Measurements from ENCODE around the gene BABAM2. TPM values are rescaled to one million over a fixed set of nuclear protein-coding genes. Genes with fewer than 3 reads are reported as not detected.

Gene BABAM2
- total RNA-seq, 1 donor from 2014 or later = 58.9 TPM

GRCh38 chr2:28286678-28287077, 396.1 kb downstream of the BABAM2 start:
- Histone ChIP-seq H3K27ac (replicated peaks) (no peak overlapping the region), H3K4me3 (no peak overlapping the region), H3K9me3 (replicated peaks) (no peaks in the 10 kb centered on the region), H3K4me1 (peaks cover 10% of the 10 kb centered on the region), H3K27me3 (ENCODE audit: low read depth) (no peaks in the 10 kb centered on the region), H3K36me3 (no peaks in the 10 kb centered on the region)
- intact Hi-C loops (cut with micrococcal nuclease) = no loop called here
- no peak for DNase-seq
- TF ChIP-seq CTCF (IDR thresholded peaks at IDR 0.05; ENCODE audit: borderline replicate concordance) = no peak

- H3K4me3 ChIP-seq = no peak overlapping the region
- no peak overlapping the region for H3K27ac ChIP-seq (replicated peaks)
- no peaks in the 10 kb centered on the region for H3K27me3 ChIP-seq (ENCODE audit: low read depth)
- H3K36me3 ChIP-seq = no peaks in the 10 kb centered on the region
- no peak for DNase-seq
- no peak for TF ChIP-seq CTCF (IDR thresholded peaks at IDR 0.05; ENCODE audit: borderline replicate concordance)
- no peaks in the 10 kb centered on the region for H3K9me3 ChIP-seq (replicated peaks)
- intact Hi-C loops (cut with micrococcal nuclease) = no loop called here
- peaks cover 10% of the 10 kb centered on the region for H3K4me1 ChIP-seq
These were observed 396.9 kb downstream of the BABAM2 start for GRCh38 chr2:28287256-28287915.

- Histone ChIP-seq H3K36me3 (no peaks in the 10 kb centered on the region), H3K9me3 (replicated peaks) (no peaks in the 10 kb centered on the region), H3K4me3 (no peak overlapping the region), H3K4me1 (peaks cover 10% of the 10 kb centered on the region), H3K27ac (replicated peaks) (no peak overlapping the region), H3K27me3 (ENCODE audit: low read depth) (no peaks in the 10 kb centered on the region)
- DNase-seq = no peak
- intact Hi-C loops (cut with micrococcal nuclease) = no loop called here
- TF ChIP-seq CTCF (IDR thresholded peaks at IDR 0.05; ENCODE audit: borderline replicate concordance) = no peak
These were observed 398.1 kb downstream of the BABAM2 start for GRCh38 chr2:28288620-28289019.

GRCh38 chr2:28291811-28292440, 401.4 kb downstream of the BABAM2 start:
- Histone ChIP-seq H3K36me3 (no peaks in the 10 kb centered on the region), H3K4me1 (peaks cover 3% of the 10 kb centered on the region), H3K27ac (replicated peaks) (no peak overlapping the region), H3K27me3 (ENCODE audit: low read depth) (no peaks in the 10 kb centered on the region), H3K4me3 (no peak overlapping the region), H3K9me3 (replicated peaks) (no peaks in the 10 kb centered on the region)
- DNase-seq = no peak
- no peak for TF ChIP-seq CTCF (IDR thresholded peaks at IDR 0.05; ENCODE audit: borderline replicate concordance)
- intact Hi-C loops (cut with micrococcal nuclease) = no loop called here

GRCh38 chr2:28292491-28292890, 402.0 kb downstream of the BABAM2 start:
- no peak for TF ChIP-seq CTCF (IDR thresholded peaks at IDR 0.05; ENCODE audit: borderline replicate concordance)
- no peak for DNase-seq
- no peaks in the 10 kb centered on the region for H3K4me1 ChIP-seq
- no peaks in the 10 kb centered on the region for H3K27me3 ChIP-seq (ENCODE audit: low read depth)
- no peak overlapping the region for H3K4me3 ChIP-seq
- H3K9me3 ChIP-seq (replicated peaks) = no peaks in the 10 kb centered on the region
- H3K36me3 ChIP-seq = no peaks in the 10 kb centered on the region
- H3K27ac ChIP-seq (replicated peaks) = no peak overlapping the region
- intact Hi-C loops (cut with micrococcal nuclease) = no loop called here

Measured in left ventricle myocardium inferior (tissue), 1 donor.